Uterus (tissue), 4 donors: ENCODE results near the gene ASB3. TPM values are rescaled to one million over a fixed set of nuclear protein-coding genes. Genes with fewer than 3 reads are reported as not detected.

Experiments
- DNase-seq, 2 donors: peaks; one replicate each; pipeline ENCODE4 v3.0.0-alpha.2; 2019 to 2020
- H3K27ac ChIP-seq, 2 donors: fragments of 200-600 bp; sonication (generic); 1 replicate in 1 of 2; 2 replicates in 1 of 2; pipeline ENCODE4 v1.5.1; 2016 to 2018
- H3K27me3 ChIP-seq, 2 donors: fragments of 200-600 bp; sonication (generic); one replicate each; pipeline ENCODE4 v1.5.1; 2018 to 2019; ENCODE audit warnings: control low read depth in 1 of 2
- H3K36me3 ChIP-seq, 2 donors: fragments of 200-600 bp; sonication (generic); one replicate each; pipeline ENCODE4 v1.5.1; 2019; ENCODE audit warnings: control low read depth in 1 of 2
- H3K4me1 ChIP-seq, 2 donors: fragments of 200-600 bp; sonication (generic); one replicate each; pipeline ENCODE4 v1.5.1; 2018 to 2019; ENCODE audit warnings: control low read depth in 1 of 2
- H3K4me3 ChIP-seq, 2 donors: fragments of 200-600 bp; sonication (generic); 1 replicate in 1 of 2; 2 replicates in 1 of 2; pipeline ENCODE4 v1.5.1; 2018 to 2019; ENCODE audit warnings: mild to moderate bottlenecking in 1 of 2
- H3K9me3 ChIP-seq, 2 donors: fragments of 200-600 bp; sonication (generic); one replicate each; pipeline ENCODE4 v1.5.1; 2019; ENCODE audit warnings: control low read depth in 1 of 2
- CTCF ChIP-seq, 4 experiments: fragments of 200-600 bp in 2 of 4; fragments of 450-650 bp in 2 of 4; sonication (generic) in 2 of 4; IDR thresholded peaks; one replicate each; pipeline ENCODE4 v1.5.1; 2016 to 2019; ENCODE audit warnings: antibody characterized with exemption in 4 of 4, mild to moderate bottlenecking in 2 of 4, moderate library complexity in 1 of 4
- POLR2A ChIP-seq, 2 donors: fragments of 450-650 bp; IDR thresholded peaks; one replicate each; pipeline ENCODE4 v1.6.1; 2016; ENCODE audit warnings: antibody characterized with exemption in 2 of 2, mild to moderate bottlenecking in 1 of 2, moderate library complexity in 1 of 2
- intact Hi-C: fragments of 100-400 bp; cut with DNase I; formaldehyde crosslinking; loops from one replicate; pipeline ENCODE4 v1.15.1; 2023; ENCODE audit warnings: low total_unique reads
- total RNA-seq, 4 donors: library from RNA; depleted of rRNA in 3 of 4; stranded (reverse); fragments of >200 nt in 3 of 4; gene quantifications; one replicate each; pipeline versions ENCODE4 v1.1.0 to v1.2.4, GENCODE V29; 2014 to 2023
- donor health status: DM: yes; HTN: yes; CAD: no.

The ASB3 gene
- total RNA-seq, 4 donors from 2014 or later = 5.4 to 68.8 (median 16.8) TPM

GRCh38 chr2:53655256-53655655 lies 131.5 kb downstream of the ASB3 start:
- H3K36me3 ChIP-seq = no peaks in the 10 kb centered on the region
- no peaks in the 10 kb centered on the region for H3K27me3 ChIP-seq
- DNase-seq = no peak
- intact Hi-C loops = no loop called here
- no peak overlapping the region for H3K27ac ChIP-seq
- no peak overlapping the region for H3K4me3 ChIP-seq
- H3K4me1 ChIP-seq = no peaks in the 10 kb centered on the region
- TF ChIP-seq CTCF (IDR thresholded peaks at IDR 0.05) (no peak), POLR2A (IDR thresholded peaks at IDR 0.05) (no peak)
- H3K9me3 ChIP-seq = no peaks in the 10 kb centered on the region

GRCh38 chr2:53654396-53654795 lies 132.4 kb downstream of the ASB3 start:
- no peaks in the 10 kb centered on the region for H3K9me3 ChIP-seq
- H3K27me3 ChIP-seq = no peaks in the 10 kb centered on the region
- DNase-seq = peak; percentile 29 to 46
- H3K27ac ChIP-seq = no peak overlapping the region
- H3K36me3 ChIP-seq = no peaks in the 10 kb centered on the region
- no peak for TF ChIP-seq CTCF (IDR thresholded peaks at IDR 0.05)
- TF ChIP-seq POLR2A (IDR thresholded peaks at IDR 0.05) = no peak
- intact Hi-C loops = no loop called here
- no peaks in the 10 kb centered on the region for H3K4me1 ChIP-seq
- H3K4me3 ChIP-seq = no peak overlapping the region

GRCh38 chr2:53652131-53652530 lies 134.6 kb downstream of the ASB3 start:
- Histone ChIP-seq H3K36me3 (no peaks in the 10 kb centered on the region), H3K27ac (no peak overlapping the region)

GRCh38 chr2:53646788-53647187 lies 140.0 kb downstream of the ASB3 start:
- TF ChIP-seq CTCF (IDR thresholded peaks at IDR 0.05) = no peak
- no peak for TF ChIP-seq POLR2A (IDR thresholded peaks at IDR 0.05)

More at GRCh38 chr2:53652131-53652530, 134.6 kb downstream of the ASB3 start:
- Histone ChIP-seq H3K9me3 (no peaks in the 10 kb centered on the region), H3K4me3 (no peak overlapping the region), H3K4me1 (no peaks in the 10 kb centered on the region), H3K27me3 (no peaks in the 10 kb centered on the region)
- intact Hi-C loops = no loop called here
- TF ChIP-seq POLR2A (IDR thresholded peaks at IDR 0.05) (no peak), CTCF (IDR thresholded peaks at IDR 0.05) (no peak)
- DNase-seq = no peak

GRCh38 chr2:53641290-53641689 lies 145.5 kb downstream of the ASB3 start:
- H3K36me3 ChIP-seq = no peaks in the 10 kb centered on the region
- no peak overlapping the region for H3K4me3 ChIP-seq
- no peak for DNase-seq
- H3K4me1 ChIP-seq = no peaks in the 10 kb centered on the region
- intact Hi-C loops = no loop called here
- H3K27ac ChIP-seq = no peak overlapping the region
- no peaks in the 10 kb centered on the region for H3K9me3 ChIP-seq
- H3K27me3 ChIP-seq = no peaks in the 10 kb centered on the region
- TF ChIP-seq POLR2A (IDR thresholded peaks at IDR 0.05) (no peak), CTCF (IDR thresholded peaks at IDR 0.05) (no peak)

More at GRCh38 chr2:53646788-53647187, 140.0 kb downstream of the ASB3 start:
- intact Hi-C loops = no loop called here
- Histone ChIP-seq H3K4me3 (no peak overlapping the region), H3K4me1 (no peaks in the 10 kb centered on the region), H3K9me3 (no peaks in the 10 kb centered on the region), H3K36me3 (no peaks in the 10 kb centered on the region), H3K27ac (no peak overlapping the region), H3K27me3 (no peaks in the 10 kb centered on the region)
- DNase-seq = no peak
